GM19099 (cell line): Measurements from ENCODE around the gene CACNA1B.

Experiments used
- POLR2A ChIP-seq: IDR thresholded peaks from 3 replicates; pipeline ENCODE4 v1.6.1; 2011; ENCODE audit warnings: low read depth; ENCODE audit not compliant: insufficient read length; ENCODE audit errors: extremely low read depth

CACNA1B gene

GRCh38 chr9:138120511-138121437 lies 243.2 kb downstream of the CACNA1B start:
- TF ChIP-seq POLR2A: no peak

- TF ChIP-seq POLR2A: no peak
These were observed 244.0 kb downstream of the CACNA1B start for GRCh38 chr9:138121438-138122050.

GRCh38 chr9:138122201-138122600 lies 244.6 kb downstream of the CACNA1B start:
- no peak for TF ChIP-seq POLR2A

- TF ChIP-seq POLR2A: no peak
These were observed 245.1 kb downstream of the CACNA1B start for GRCh38 chr9:138122676-138123075.

- TF ChIP-seq POLR2A: no peak
These were observed 245.5 kb downstream of the CACNA1B start for GRCh38 chr9:138123086-138123485.
